ENCODE measurements around the gene TMEM247.

- no peak for TF ChIP-seq ZNF263 (CRISPR knock-in tag; IDR thresholded peaks at IDR 0.05; ENCODE audit: low read depth)
- TF ChIP-seq CTCF (IDR thresholded peaks at IDR 0.05) = no peak
- no peak for TF ChIP-seq ELF4 (CRISPR knock-in tag; IDR thresholded peaks at IDR 0.05; ENCODE audit: low read depth)
- no peak for TF ChIP-seq FOXJ3 (CRISPR knock-in tag; IDR thresholded peaks at IDR 0.05; ENCODE audit: borderline replicate concordance)
- TF ChIP-seq ZNF138 (CRISPR knock-in tag; conservative IDR thresholded peaks at IDR 0.05) = no peak
- no peak for TF ChIP-seq ZNF532 (CRISPR knock-in tag; IDR thresholded peaks at IDR 0.05; ENCODE audit: borderline replicate concordance)
- TF ChIP-seq TEAD4 (CRISPR knock-in tag; IDR thresholded peaks at IDR 0.05) = no peak
- TF ChIP-seq ATF3 (CRISPR knock-in tag; conservative IDR thresholded peaks at IDR 0.05) = no peak
- no peak for TF ChIP-seq ZNF121 (CRISPR knock-in tag; IDR thresholded peaks at IDR 0.05)
- no peak for TF ChIP-seq USF2 (CRISPR knock-in tag; IDR thresholded peaks at IDR 0.05)
- no peak for TF ChIP-seq ATF6 (CRISPR knock-in tag; IDR thresholded peaks at IDR 0.05)
- TF ChIP-seq ZNF396 (CRISPR knock-in tag; IDR thresholded peaks at IDR 0.05; ENCODE audit: borderline replicate concordance) = no peak
- TF ChIP-seq E2F4 (CRISPR knock-in tag; IDR thresholded peaks at IDR 0.05; ENCODE audit: borderline replicate concordance, low read depth) = no peak
These were observed 29.4 kb downstream of the TMEM247 start for GRCh38 chr2:46508759-46509158.

Data from WTC11 (cell line).